Fibroblast of lung (primary cell): ENCODE data around the gene C1QTNF12. TPM values are rescaled to one million over a fixed set of nuclear protein-coding genes. Genes with fewer than 3 reads are reported as not detected.
A peak's percentile ranks its signal among the peaks of the same experiment; 100 is the strongest.

Experiments used
- DNase-seq, 2 donors: peaks; one replicate each; pipeline versions ENCODE4 v3.0.0 to v3.0.0-alpha.2; 2010; ENCODE audit warnings: low read depth in 2 of 2
- H2AFZ ChIP-seq: 2 replicates; pipeline ENCODE4 v1.5.1; 2012; ENCODE audit warnings: low read length, control low read depth, inconsistent platforms
- H3K27ac ChIP-seq: 2 replicates; pipeline ENCODE4 v1.5.1; 2011; ENCODE audit warnings: low read length, control low read depth; ENCODE audit not compliant: insufficient read depth
- H3K27me3 ChIP-seq: 2 replicates; pipeline ENCODE4 v1.5.1; 2011; ENCODE audit warnings: mild to moderate bottlenecking, low read length; ENCODE audit not compliant: control insufficient read depth, insufficient read depth
- H3K36me3 ChIP-seq: 2 replicates; pipeline ENCODE4 v1.5.1; 2011; ENCODE audit warnings: low read length; ENCODE audit not compliant: control insufficient read depth, insufficient read depth
- H3K4me1 ChIP-seq: 2 replicates; pipeline ENCODE4 v1.5.1; 2011; ENCODE audit warnings: low read length; ENCODE audit not compliant: control insufficient read depth, insufficient read depth; ENCODE audit errors: extremely low read depth
- H3K4me2 ChIP-seq: 2 replicates; pipeline ENCODE4 v1.5.1; 2011; ENCODE audit warnings: low read length, control low read depth; ENCODE audit not compliant: insufficient read depth; ENCODE audit errors: extremely low read depth
- H3K4me3 ChIP-seq, 4 experiments: fragments of 200-600 bp in 1 of 4; sonication (generic) in 1 of 4; replicated peaks in 1 of 4; 2 replicates each; pipeline ENCODE4 v1.5.1; 2011 to 2016; ENCODE audit warnings: low read length in 4 of 4, low read depth in 3 of 4, mild to moderate bottlenecking in 3 of 4, control low read depth in 2 of 4, inconsistent platforms in 1 of 4, mixed read lengths in 1 of 4; ENCODE audit not compliant: insufficient read depth in 1 of 4; ENCODE audit errors: control extremely low read depth in 1 of 4
- H3K79me2 ChIP-seq: 2 replicates; pipeline ENCODE4 v1.5.1; 2012; ENCODE audit warnings: mild to moderate bottlenecking, low read length, inconsistent platforms; ENCODE audit not compliant: control insufficient read depth, insufficient read depth
- H3K9ac ChIP-seq: 2 replicates; pipeline ENCODE4 v1.5.1; 2011; ENCODE audit warnings: mild to moderate bottlenecking, low read length, control low read depth; ENCODE audit not compliant: insufficient read depth
- H3K9me3 ChIP-seq: 2 replicates; pipeline ENCODE4 v1.5.1; 2012; ENCODE audit warnings: low read depth, low read length; ENCODE audit not compliant: control insufficient read depth, insufficient read depth
- H4K20me1 ChIP-seq: 2 replicates; pipeline ENCODE4 v1.5.1; 2011; ENCODE audit warnings: low read length; ENCODE audit not compliant: control insufficient read depth, insufficient read depth; ENCODE audit errors: extremely low read depth
- CTCF ChIP-seq, 2 donors: IDR thresholded peaks in 1 of 2; conservative IDR thresholded peaks in 1 of 2; 1 replicate in 1 of 2; 2 replicates in 1 of 2; pipeline ENCODE4 v1.5.1; 2011 to 2012; ENCODE audit warnings: low read length in 2 of 2, control low read depth in 1 of 2, inconsistent platforms in 1 of 2, low read depth in 1 of 2, mild to moderate bottlenecking in 1 of 2
- EZH2 ChIP-seq: IDR thresholded peaks from 2 replicates; pipeline ENCODE4 v1.5.1; 2012; ENCODE audit warnings: low read length, control low read depth, mild to moderate bottlenecking; ENCODE audit errors: missing control alignments
- polyA plus RNA-seq, 2 donors: library from polyadenylated mRNA; depleted of rRNA in 1 of 2; stranded (reverse) in 1 of 2; unstranded in 1 of 2; fragments of >200 nt; gene quantifications; 2 replicates each; pipeline ENCODE4 v1.2.1, GENCODE V29; 2011 to 2012; ENCODE audit warnings: missing spikeins in 1 of 2
- total RNA-seq: library from RNA; depleted of rRNA; stranded (reverse); fragments of >200 nt; gene quantifications from 2 replicates; pipeline ENCODE4 v1.2.1, GENCODE V29; 2014

The C1QTNF12 gene
- total and polyA plus RNA-seq, 2 donors (not counting 1 experiment from before 2014, with no cell fraction given), result 0.27 to 4.1 TPM

GRCh38 chr1:1229770-1230169 is 16.8 kb downstream of the C1QTNF12 start:
- Histone ChIP-seq H3K9me3 (no peaks in the 10 kb centered on the region), H3K9ac (no peak overlapping the region), H3K36me3 (peaks cover 32% of the 10 kb centered on the region), H3K4me2 (peak overlapping the region; percentile 75), H3K27me3 (no peaks in the 10 kb centered on the region), H3K79me2 (peaks cover 79% of the 10 kb centered on the region), H2AFZ (no peak overlapping the region), H3K4me1 (peaks cover 7% of the 10 kb centered on the region), H3K4me3 (no peak overlapping the region), H4K20me1 (no peaks in the 10 kb centered on the region), H3K27ac (no peak overlapping the region)
- no peak for TF ChIP-seq CTCF (conservative IDR thresholded peaks at IDR 0.05 in 1 of 2, IDR thresholded peaks at IDR 0.05 in 1 of 2; ENCODE audit: low read depth in 1 of 2, low read length in 2 of 2)
- no peak for TF ChIP-seq EZH2
- no peak for DNase-seq

GRCh38 chr1:1228596-1229321 is 17.8 kb downstream of the C1QTNF12 start:
- Histone ChIP-seq H3K27me3 (no peaks in the 10 kb centered on the region), H4K20me1 (no peaks in the 10 kb centered on the region), H2AFZ (no peak overlapping the region), H3K36me3 (peaks cover 31% of the 10 kb centered on the region), H3K4me1 (peaks cover 7% of the 10 kb centered on the region), H3K27ac (no peak overlapping the region), H3K9me3 (no peaks in the 10 kb centered on the region), H3K4me3 (no peak overlapping the region), H3K4me2 (no peak overlapping the region), H3K79me2 (peaks cover 79% of the 10 kb centered on the region), H3K9ac (no peak overlapping the region)
- no peak for TF ChIP-seq CTCF (conservative IDR thresholded peaks at IDR 0.05 in 1 of 2, IDR thresholded peaks at IDR 0.05 in 1 of 2; ENCODE audit: low read depth in 1 of 2, low read length in 2 of 2)
- DNase-seq, result no peak

- Histone ChIP-seq H4K20me1 (no peaks in the 10 kb centered on the region), H3K79me2 (peaks cover 75% of the 10 kb centered on the region), H3K9ac (no peak overlapping the region), H3K36me3 (peaks cover 31% of the 10 kb centered on the region), H3K9me3 (no peaks in the 10 kb centered on the region), H2AFZ (no peak overlapping the region), H3K27ac (no peak overlapping the region), H3K4me1 (peaks cover 7% of the 10 kb centered on the region), H3K4me2 (no peak overlapping the region), H3K27me3 (no peaks in the 10 kb centered on the region), H3K4me3 (no peak overlapping the region)
- no peak for DNase-seq
- TF ChIP-seq EZH2 (no peak), CTCF (conservative IDR thresholded peaks at IDR 0.05 in 1 of 2, IDR thresholded peaks at IDR 0.05 in 1 of 2; ENCODE audit: low read depth in 1 of 2, low read length in 2 of 2) (no peak)
These were observed 18.3 kb downstream of the C1QTNF12 start for GRCh38 chr1:1228187-1228586.
